ENCODE data around the gene OSBPL3. TPM values are rescaled to one million over a fixed set of nuclear protein-coding genes. Genes with fewer than 3 reads are reported as not detected.

Gene OSBPL3
- total RNA-seq, 1 experiment from 2014 or later, result 8.6 TPM

- H4K20me1 ChIP-seq (ENCODE audit: control insufficient read depth, insufficient read depth, insufficient read length), result no peaks in the 10 kb centered on the region
- H3K4me2 ChIP-seq (ENCODE audit: insufficient read depth, insufficient read length, low read length), result no peak overlapping the region
- H3K23ac ChIP-seq (ENCODE audit: insufficient read length, low read depth, low read length), result no peak overlapping the region
- no peaks in the 10 kb centered on the region; the same call in 1 of the 2 replicates for H3K4me1 ChIP-seq (ENCODE audit: insufficient read depth, low read length)
- peaks cover 13% of the 10 kb centered on the region; the same call in 1 of the 2 replicates for H3K27me3 ChIP-seq (ENCODE audit: insufficient read depth, low read length)
- H2AK5ac ChIP-seq (ENCODE audit: insufficient read length, low read length), result no peak overlapping the region
- DNase-seq, result no peak
- H3K27ac ChIP-seq (ENCODE audit: insufficient read length, low read depth, low read length), result no peak overlapping the region
- Mint-ChIP-seq H3K4me3 (peak overlapping the region in 1 of 2 experiments; percentile 41; a peak in 1 of 5 replicates), H3K27ac (no peak overlapping the region), H3K27me3 (ENCODE audit: low read depth) (peaks cover 43% of the 10 kb centered on the region), H3K36me3 (ENCODE audit: insufficient read depth in 1 of 3, low read depth in 3 of 3) (peaks cover 3 to 10% (median 3%) of the 10 kb centered on the region in 3 experiments; a peak in 6 of 7 replicates), H3K4me1 (peaks cover 32 to 40% of the 10 kb centered on the region in 2 experiments), H3K9me3 (peaks cover 6 to 7% of the 10 kb centered on the region in 2 experiments)
- H2BK120ac ChIP-seq (ENCODE audit: low read depth, low read length, poor library complexity, severe bottlenecking), result no peak overlapping the region
- no peak overlapping the region for H3K18ac ChIP-seq (ENCODE audit: insufficient read length, low read depth, low read length)
- WGBS (ENCODE audit: extremely low coverage, insufficient read length, low lambda C conversion rate), result no CpG with 5 or more reads among the region's 2 CpGs
- H3K23me2 ChIP-seq (ENCODE audit: insufficient read length, low read depth, low read length, poor library complexity, severe bottlenecking), result peaks cover 22% of the 10 kb centered on the region
- H3K79me2 ChIP-seq (ENCODE audit: insufficient read depth, low read length), result no peaks in the 10 kb centered on the region; the same call in 1 of the 2 replicates
- H4K5ac ChIP-seq (ENCODE audit: insufficient read length, low read depth, low read length), result no peak overlapping the region
- H3K9me3 ChIP-seq (ENCODE audit: control insufficient read depth, low read depth, low read length), result no peaks in the 10 kb centered on the region
- H3K79me1 ChIP-seq (ENCODE audit: insufficient read depth, low read depth, low read length, poor library complexity, severe bottlenecking), result no peaks in the 10 kb centered on the region
- no peak overlapping the region for H3T11ph ChIP-seq (ENCODE audit: low read length)
- no peak overlapping the region for H2BK12ac ChIP-seq (ENCODE audit: insufficient read length, low read depth, low read length)
- no peak overlapping the region for H4K8ac ChIP-seq (replicated peaks; ENCODE audit: insufficient read length, low read depth, low read length)
- TF ChIP-seq, protein P1, sequence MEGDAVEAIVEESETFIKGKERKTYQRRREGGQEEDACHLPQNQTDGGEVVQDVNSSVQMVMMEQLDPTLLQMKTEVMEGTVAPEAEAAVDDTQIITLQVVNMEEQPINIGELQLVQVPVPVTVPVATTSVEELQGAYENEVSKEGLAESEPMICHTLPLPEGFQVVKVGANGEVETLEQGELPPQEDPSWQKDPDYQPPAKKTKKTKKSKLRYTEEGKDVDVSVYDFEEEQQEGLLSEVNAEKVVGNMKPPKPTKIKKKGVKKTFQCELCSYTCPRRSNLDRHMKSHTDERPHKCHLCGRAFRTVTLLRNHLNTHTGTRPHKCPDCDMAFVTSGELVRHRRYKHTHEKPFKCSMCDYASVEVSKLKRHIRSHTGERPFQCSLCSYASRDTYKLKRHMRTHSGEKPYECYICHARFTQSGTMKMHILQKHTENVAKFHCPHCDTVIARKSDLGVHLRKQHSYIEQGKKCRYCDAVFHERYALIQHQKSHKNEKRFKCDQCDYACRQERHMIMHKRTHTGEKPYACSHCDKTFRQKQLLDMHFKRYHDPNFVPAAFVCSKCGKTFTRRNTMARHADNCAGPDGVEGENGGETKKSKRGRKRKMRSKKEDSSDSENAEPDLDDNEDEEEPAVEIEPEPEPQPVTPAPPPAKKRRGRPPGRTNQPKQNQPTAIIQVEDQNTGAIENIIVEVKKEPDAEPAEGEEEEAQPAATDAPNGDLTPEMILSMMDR (conservative IDR thresholded peaks at IDR 0.05), result peak; percentile 61
- no peak overlapping the region for H2BK15ac ChIP-seq (ENCODE audit: low read depth, low read length)
- H2AFZ ChIP-seq (ENCODE audit: low read length), result no peak overlapping the region
- H2BK20ac ChIP-seq (ENCODE audit: low read depth, low read length, poor library complexity, severe bottlenecking), result no peak overlapping the region
- H2BK5ac ChIP-seq (ENCODE audit: insufficient read length, low read length), result no peak overlapping the region
- H3K4ac ChIP-seq (ENCODE audit: low read depth, low read length), result no peak overlapping the region
- H4K91ac ChIP-seq (ENCODE audit: insufficient read length, low read depth, low read length), result no peak overlapping the region
- H3K56ac ChIP-seq (ENCODE audit: insufficient read length, low read depth, low read length), result no peak overlapping the region
- H3K14ac ChIP-seq (ENCODE audit: insufficient read depth, low read length), result no peak overlapping the region
- no peak overlapping the region for H3K9ac ChIP-seq (ENCODE audit: extremely low read depth, insufficient read length, low read length)
Measured at GRCh38 chr7:24982917-24983316, 2.9 kb upstream of the OSBPL3 start.

Measured in H9 (cell line).